Nephron (organoid): ENCODE results near the gene MRLN.
A peak's percentile ranks its signal among the peaks of the same experiment; 100 is the strongest.
"Not testable (repeated sequence)": the region's sequence is repeated elsewhere in the genome, so short reads cannot be mapped to it uniquely, and the experiment has no call there.

Experiments used
- H3K27ac Mint-ChIP-seq, 3 experiments: 2 replicates each; pipeline ENCODE4 v1.8.0; 2020; ENCODE audit warnings: mixed read lengths in 3 of 3, mild to moderate bottlenecking in 2 of 3, moderate library complexity in 1 of 3
- H3K27me3 Mint-ChIP-seq: 2 replicates; pipeline ENCODE4 v1.8.0; 2021; ENCODE audit warnings: low read depth, mild to moderate bottlenecking, moderate library complexity, mixed read lengths
- H3K36me3 Mint-ChIP-seq: 2 replicates; pipeline ENCODE4 v1.8.0; 2020; ENCODE audit warnings: low read depth, mixed read lengths
- H3K4me1 Mint-ChIP-seq: 2 replicates; pipeline ENCODE4 v1.8.0; 2020; ENCODE audit warnings: mixed read lengths
- H3K4me3 Mint-ChIP-seq, 3 experiments: 2 replicates each; pipeline ENCODE4 v1.8.0; 2020; ENCODE audit warnings: mild to moderate bottlenecking in 3 of 3, mixed read lengths in 3 of 3, moderate library complexity in 2 of 3
- H3K9me3 Mint-ChIP-seq: 2 replicates; pipeline ENCODE4 v1.8.0; 2020; ENCODE audit warnings: mixed read lengths
- TF ChIP-seq, protein P1 (sequence below), 3 experiments: fragments of 200-600 bp; sonication (generic); IDR thresholded peaks; one replicate each; pipeline ENCODE4 v1.5.0; 2021; ENCODE audit warnings: antibody characterized with exemption in 3 of 3; ENCODE audit not compliant: unreplicated experiment in 3 of 3

MRLN gene

DNA sequence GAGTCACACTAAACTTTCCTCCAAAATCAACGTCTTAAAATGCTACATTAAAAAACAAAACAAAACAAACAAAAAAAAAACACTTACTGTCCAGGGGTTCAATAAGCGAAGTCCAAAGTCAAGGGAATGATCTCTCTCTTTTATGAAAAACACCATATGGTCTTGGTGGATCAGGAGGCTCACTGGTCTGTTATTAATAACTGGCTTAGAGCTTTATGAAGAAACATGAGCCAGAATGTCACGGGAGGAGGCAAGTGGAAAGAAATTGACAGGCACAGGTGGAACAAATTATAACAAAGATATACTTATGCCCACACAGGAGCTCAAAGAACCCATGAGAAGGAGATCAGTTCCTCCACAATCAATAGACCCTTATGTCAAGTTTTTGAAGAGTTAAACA lies at the start of gene MRLN:
MRLN (minus strand) TSS at position 189 of the 400 bp plus-strand sequence.
- Mint-ChIP-seq H3K27ac (peak within 1 kb of the TSS; percentile 60 to 66 (median 65)), H3K9me3 (no peaks in the 10 kb centered on the region), H3K36me3 (no peaks in the 10 kb centered on the region), H3K4me1 (peaks cover 25% of the 10 kb centered on the region), H3K4me3 (peak within 1 kb of the TSS; percentile 32 to 88 (median 79)), H3K27me3 (peaks cover 4% of the 10 kb centered on the region)
- TF ChIP-seq, protein P1, sequence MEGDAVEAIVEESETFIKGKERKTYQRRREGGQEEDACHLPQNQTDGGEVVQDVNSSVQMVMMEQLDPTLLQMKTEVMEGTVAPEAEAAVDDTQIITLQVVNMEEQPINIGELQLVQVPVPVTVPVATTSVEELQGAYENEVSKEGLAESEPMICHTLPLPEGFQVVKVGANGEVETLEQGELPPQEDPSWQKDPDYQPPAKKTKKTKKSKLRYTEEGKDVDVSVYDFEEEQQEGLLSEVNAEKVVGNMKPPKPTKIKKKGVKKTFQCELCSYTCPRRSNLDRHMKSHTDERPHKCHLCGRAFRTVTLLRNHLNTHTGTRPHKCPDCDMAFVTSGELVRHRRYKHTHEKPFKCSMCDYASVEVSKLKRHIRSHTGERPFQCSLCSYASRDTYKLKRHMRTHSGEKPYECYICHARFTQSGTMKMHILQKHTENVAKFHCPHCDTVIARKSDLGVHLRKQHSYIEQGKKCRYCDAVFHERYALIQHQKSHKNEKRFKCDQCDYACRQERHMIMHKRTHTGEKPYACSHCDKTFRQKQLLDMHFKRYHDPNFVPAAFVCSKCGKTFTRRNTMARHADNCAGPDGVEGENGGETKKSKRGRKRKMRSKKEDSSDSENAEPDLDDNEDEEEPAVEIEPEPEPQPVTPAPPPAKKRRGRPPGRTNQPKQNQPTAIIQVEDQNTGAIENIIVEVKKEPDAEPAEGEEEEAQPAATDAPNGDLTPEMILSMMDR (IDR thresholded peaks at IDR 0.05; ENCODE audit: unreplicated experiment in 3 of 3) = no peak

DNA sequence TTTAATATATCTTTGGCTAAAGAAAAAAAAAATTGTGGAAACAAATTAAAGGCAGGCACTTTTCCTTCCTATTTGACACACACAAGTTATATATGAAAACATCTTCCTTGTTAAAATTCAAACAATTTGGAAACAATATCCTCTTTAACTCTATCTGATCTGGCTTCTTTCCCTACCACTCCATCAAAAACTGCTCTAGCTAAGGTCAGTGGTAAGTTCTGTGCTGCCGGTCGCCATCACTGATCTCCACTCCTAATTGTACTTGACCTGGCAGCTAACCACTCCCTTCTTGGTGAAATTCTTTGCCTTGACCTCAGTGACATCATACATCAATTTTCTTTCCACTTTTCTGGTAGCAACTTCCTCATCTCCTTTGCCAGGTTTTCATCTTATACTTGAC lies 47.9 kb upstream of the MRLN start:
- H3K4me3 Mint-ChIP-seq = no peak overlapping the region
- no peaks in the 10 kb centered on the region for H3K27me3 Mint-ChIP-seq
- H3K4me1 Mint-ChIP-seq = peaks cover 13% of the 10 kb centered on the region
- peaks cover 3% of the 10 kb centered on the region for H3K9me3 Mint-ChIP-seq
- TF ChIP-seq, protein P1 (IDR thresholded peaks at IDR 0.05; ENCODE audit: unreplicated experiment in 3 of 3) = no peak
- H3K27ac Mint-ChIP-seq = peak overlapping the region in 1 of 3 experiments; percentile 10
- peaks cover 80% of the 10 kb centered on the region for H3K36me3 Mint-ChIP-seq

DNA sequence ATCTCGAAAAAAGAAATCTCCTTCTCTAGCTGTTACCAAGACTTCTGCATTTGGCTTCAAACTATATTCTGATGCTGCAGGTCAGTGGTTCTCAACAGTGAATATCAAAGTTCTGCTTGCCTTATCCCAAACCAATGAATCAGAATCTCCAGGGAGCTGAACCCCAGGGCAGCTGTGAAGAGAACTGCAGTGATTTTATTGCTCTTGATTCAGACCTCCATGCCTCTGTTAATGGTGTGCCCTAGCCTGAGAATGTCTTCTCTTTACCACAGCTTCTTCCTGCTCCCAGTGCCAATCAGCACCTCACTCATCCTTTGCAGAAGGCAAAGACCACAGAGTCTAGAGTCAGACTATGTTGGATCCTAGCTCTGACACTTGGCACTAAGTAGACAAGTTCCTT lies 46.2 kb upstream of the MRLN start:
- Mint-ChIP-seq H3K4me3 (no peak overlapping the region), H3K36me3 (peaks cover 82% of the 10 kb centered on the region), H3K27ac (no peak overlapping the region), H3K27me3 (no peaks in the 10 kb centered on the region), H3K4me1 (peaks cover 18% of the 10 kb centered on the region), H3K9me3 (peaks cover 10% of the 10 kb centered on the region)
- TF ChIP-seq, protein P1 (IDR thresholded peaks at IDR 0.05; ENCODE audit: unreplicated experiment in 3 of 3) = no peak

DNA sequence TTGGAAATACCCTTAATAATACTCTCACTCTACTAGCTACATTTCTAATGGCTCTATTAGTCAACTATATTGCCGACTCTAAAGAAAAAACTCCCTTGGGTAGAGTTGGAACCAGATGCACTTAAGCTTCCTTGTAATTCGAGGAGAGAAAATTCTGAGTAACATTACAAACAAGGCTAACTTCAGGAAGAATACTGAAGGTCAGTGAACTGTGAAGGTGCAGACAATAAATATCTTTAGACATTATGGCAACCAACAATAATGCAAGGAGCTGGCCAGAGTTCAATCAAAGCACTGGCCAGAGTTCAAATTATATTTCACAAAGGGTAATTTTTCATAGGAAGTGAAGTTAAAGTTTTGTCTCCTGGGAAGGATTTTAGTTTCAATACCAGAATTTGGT lies 40.7 kb upstream of the MRLN start:
- Mint-ChIP-seq H3K4me1 (peaks cover 43% of the 10 kb centered on the region), H3K27ac (peak overlapping the region; percentile 32 to 86 (median 55)), H3K4me3 (no peak overlapping the region), H3K27me3 (no peaks in the 10 kb centered on the region), H3K36me3 (peaks cover 77% of the 10 kb centered on the region), H3K9me3 (peaks cover 10% of the 10 kb centered on the region)
- TF ChIP-seq, protein P1 (IDR thresholded peaks at IDR 0.05; ENCODE audit: unreplicated experiment in 3 of 3) = no peak

DNA sequence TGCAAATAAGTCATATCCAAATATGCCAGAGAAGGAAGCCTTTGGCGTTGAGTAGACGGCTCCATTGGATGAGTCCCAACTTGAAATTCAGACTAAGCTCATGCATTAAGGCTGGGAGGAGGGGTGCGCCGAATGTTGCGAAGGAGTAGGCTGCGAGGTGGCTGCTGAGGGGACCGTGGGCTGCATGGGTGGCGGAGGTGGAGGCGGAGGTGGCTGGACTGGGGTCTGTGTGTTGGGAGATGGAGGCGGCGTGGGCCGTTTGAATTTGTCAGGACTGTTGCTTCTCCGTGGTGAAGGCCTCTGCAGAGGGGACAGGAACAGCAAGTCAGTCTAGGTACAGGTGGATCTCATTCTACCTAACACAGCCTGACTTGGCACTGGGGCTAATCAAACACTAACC lies 39.6 kb upstream of the MRLN start:
- TF ChIP-seq, protein P1 (IDR thresholded peaks at IDR 0.05; ENCODE audit: unreplicated experiment in 3 of 3) = no peak
- H3K27ac Mint-ChIP-seq = peak overlapping the region in 2 of 3 experiments; percentile 32 to 85
- no peak overlapping the region for H3K4me3 Mint-ChIP-seq

DNA sequence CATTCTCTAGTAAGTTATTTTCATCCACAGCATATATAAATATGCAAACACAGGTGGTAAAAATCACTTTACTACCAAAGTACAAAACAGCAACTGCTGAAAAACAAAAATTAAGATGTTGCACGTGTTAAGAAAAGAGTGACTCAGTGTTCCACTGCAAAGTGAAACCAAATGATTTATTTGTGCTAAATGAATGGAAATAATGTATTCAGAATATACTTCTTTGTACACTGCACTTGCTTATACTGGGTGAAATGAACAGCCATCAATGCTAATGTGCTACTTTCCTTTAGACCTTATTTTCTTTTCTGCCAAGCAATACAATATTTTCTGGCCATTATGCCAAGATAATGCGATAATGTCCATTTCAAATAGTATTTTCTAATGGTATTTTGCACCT lies 38.3 kb upstream of the MRLN start:
- peaks cover 7% of the 10 kb centered on the region for H3K9me3 Mint-ChIP-seq
- peaks cover 49% of the 10 kb centered on the region for H3K4me1 Mint-ChIP-seq
- H3K27ac Mint-ChIP-seq = peak overlapping the region in 1 of 3 experiments; percentile 37
- H3K27me3 Mint-ChIP-seq = no peaks in the 10 kb centered on the region
- H3K4me3 Mint-ChIP-seq = no peak overlapping the region
- peaks cover 60% of the 10 kb centered on the region for H3K36me3 Mint-ChIP-seq
- TF ChIP-seq, protein P1 (IDR thresholded peaks at IDR 0.05; ENCODE audit: unreplicated experiment in 3 of 3) = no peak

More for the DNA sequence above, 39.6 kb upstream of the MRLN start:
- Mint-ChIP-seq H3K36me3 (peaks cover 72% of the 10 kb centered on the region), H3K27me3 (no peaks in the 10 kb centered on the region), H3K4me1 (peaks cover 45% of the 10 kb centered on the region), H3K9me3 (peaks cover 10% of the 10 kb centered on the region)

DNA sequence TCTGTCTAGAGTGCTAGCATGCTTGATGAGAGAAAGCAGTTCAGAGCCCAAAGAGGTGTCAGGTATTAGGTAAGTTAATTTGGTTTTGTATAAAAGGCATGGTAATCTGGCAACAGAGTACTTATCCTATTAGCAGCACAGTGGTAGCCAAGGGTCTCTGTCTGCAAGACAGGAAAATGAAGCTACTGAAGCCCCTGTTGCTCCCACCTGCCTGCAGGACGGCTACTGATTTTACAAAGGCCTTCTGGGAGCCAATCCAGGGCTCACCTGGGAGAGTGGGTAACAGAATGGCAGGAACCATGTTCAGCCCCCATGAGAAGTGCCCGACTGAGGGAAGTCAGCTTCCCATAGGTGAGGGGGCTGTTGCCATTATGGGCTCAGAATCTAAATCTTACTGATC lies 36.8 kb upstream of the MRLN start:
- H3K4me1 Mint-ChIP-seq = peaks cover 55% of the 10 kb centered on the region
- H3K27me3 Mint-ChIP-seq, H3K4me3 Mint-ChIP-seq, H3K27ac Mint-ChIP-seq, H3K9me3 Mint-ChIP-seq: not testable (repeated sequence)
- peaks cover 45% of the 10 kb centered on the region for H3K36me3 Mint-ChIP-seq

DNA sequence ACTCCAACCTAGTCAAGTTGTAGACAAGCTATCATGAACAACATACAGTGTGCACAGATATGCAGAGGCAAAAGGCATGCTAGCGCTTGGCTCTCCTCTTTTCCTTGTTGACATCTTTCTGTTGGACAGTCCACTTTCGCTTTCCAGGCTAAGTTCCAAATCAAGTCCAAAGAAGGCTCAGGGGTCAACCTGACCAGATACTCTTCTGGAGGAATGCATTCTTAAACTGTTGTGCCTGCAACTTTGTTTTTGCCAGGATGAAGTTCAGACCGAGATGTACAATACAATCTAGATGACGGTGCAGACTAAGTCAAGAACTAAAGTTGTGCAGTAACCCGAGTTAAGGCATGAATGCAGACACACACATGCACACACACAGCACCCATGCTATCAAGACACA lies 35.7 kb upstream of the MRLN start:
- Mint-ChIP-seq H3K36me3 (peaks cover 33% of the 10 kb centered on the region), H3K4me1 (peaks cover 44% of the 10 kb centered on the region), H3K27ac (peak overlapping the region in 1 of 3 experiments; percentile 40)
- H3K4me3 Mint-ChIP-seq, H3K27me3 Mint-ChIP-seq, H3K9me3 Mint-ChIP-seq: not testable (repeated sequence)

DNA sequence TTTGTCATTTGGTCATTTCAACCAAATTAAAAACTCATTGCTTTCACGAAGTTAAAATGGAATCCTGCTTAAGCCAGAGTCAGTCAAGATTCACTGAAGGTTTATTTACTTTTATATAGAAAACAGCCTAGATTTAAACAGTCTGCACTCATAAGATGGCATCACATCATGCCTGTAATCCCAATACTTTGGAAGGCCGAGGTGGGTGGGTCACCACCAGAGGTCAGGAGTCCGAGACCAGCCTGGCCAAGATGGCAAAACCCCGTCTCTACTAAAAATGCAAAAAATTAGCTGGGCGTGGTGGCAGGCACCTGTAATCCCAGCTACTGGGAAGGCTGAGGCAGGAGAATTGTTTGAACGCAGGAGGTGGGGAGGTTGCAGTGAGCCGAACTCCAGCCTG lies 33.8 kb upstream of the MRLN start:
- Mint-ChIP-seq H3K36me3 (peaks cover 15% of the 10 kb centered on the region), H3K4me1 (peaks cover 32% of the 10 kb centered on the region), H3K27ac (peak overlapping the region in 1 of 3 experiments; percentile 72)
- H3K27me3 Mint-ChIP-seq, H3K4me3 Mint-ChIP-seq, H3K9me3 Mint-ChIP-seq: not testable (repeated sequence)
